Osteocyte (in vitro differentiated cells): ENCODE results near the gene ATP5F1B. TPM values are rescaled to one million over a fixed set of nuclear protein-coding genes. Genes with fewer than 3 reads are reported as not detected.

Source experiments
- DNase-seq: peaks from one replicate; pipeline ENCODE4 v3.0.0; 2021; ENCODE audit warnings: mixed read lengths; ENCODE audit not compliant: unreplicated experiment; ENCODE audit errors: extremely low spot score
- H3K27ac Mint-ChIP-seq: one replicate; pipeline ENCODE4 v1.8.0; 2021; ENCODE audit warnings: mild to moderate bottlenecking, mixed read lengths; ENCODE audit not compliant: unreplicated experiment
- H3K27me3 Mint-ChIP-seq: one replicate; pipeline ENCODE4 v1.8.0; 2021; ENCODE audit warnings: mixed read lengths; ENCODE audit not compliant: unreplicated experiment
- H3K36me3 Mint-ChIP-seq: one replicate; pipeline ENCODE4 v1.8.0; 2021; ENCODE audit warnings: mixed read lengths; ENCODE audit not compliant: unreplicated experiment
- H3K4me1 Mint-ChIP-seq: one replicate; pipeline ENCODE4 v1.8.0; 2021; ENCODE audit warnings: mixed read lengths; ENCODE audit not compliant: unreplicated experiment
- H3K4me3 Mint-ChIP-seq: one replicate; pipeline ENCODE4 v1.8.0; 2021; ENCODE audit warnings: mild to moderate bottlenecking, moderate library complexity, mixed read lengths; ENCODE audit not compliant: unreplicated experiment
- H3K9me3 Mint-ChIP-seq: one replicate; pipeline ENCODE4 v1.8.0; 2021; ENCODE audit warnings: mixed read lengths; ENCODE audit not compliant: unreplicated experiment
- total RNA-seq: library from RNA; stranded (reverse); gene quantifications from 2 replicates; pipeline ENCODE4 v1.2.1, GENCODE V29; 2021
- TF ChIP-seq, protein P1 (sequence below): fragments of 200-600 bp; sonication (generic); IDR thresholded peaks from 2 replicates; pipeline ENCODE4 v1.5.0; 2021; ENCODE audit warnings: antibody characterized with exemption, mild to moderate bottlenecking, moderate library complexity

ATP5F1B gene
- total RNA-seq, 1 donor from 2014 or later: 423 TPM

DNA sequence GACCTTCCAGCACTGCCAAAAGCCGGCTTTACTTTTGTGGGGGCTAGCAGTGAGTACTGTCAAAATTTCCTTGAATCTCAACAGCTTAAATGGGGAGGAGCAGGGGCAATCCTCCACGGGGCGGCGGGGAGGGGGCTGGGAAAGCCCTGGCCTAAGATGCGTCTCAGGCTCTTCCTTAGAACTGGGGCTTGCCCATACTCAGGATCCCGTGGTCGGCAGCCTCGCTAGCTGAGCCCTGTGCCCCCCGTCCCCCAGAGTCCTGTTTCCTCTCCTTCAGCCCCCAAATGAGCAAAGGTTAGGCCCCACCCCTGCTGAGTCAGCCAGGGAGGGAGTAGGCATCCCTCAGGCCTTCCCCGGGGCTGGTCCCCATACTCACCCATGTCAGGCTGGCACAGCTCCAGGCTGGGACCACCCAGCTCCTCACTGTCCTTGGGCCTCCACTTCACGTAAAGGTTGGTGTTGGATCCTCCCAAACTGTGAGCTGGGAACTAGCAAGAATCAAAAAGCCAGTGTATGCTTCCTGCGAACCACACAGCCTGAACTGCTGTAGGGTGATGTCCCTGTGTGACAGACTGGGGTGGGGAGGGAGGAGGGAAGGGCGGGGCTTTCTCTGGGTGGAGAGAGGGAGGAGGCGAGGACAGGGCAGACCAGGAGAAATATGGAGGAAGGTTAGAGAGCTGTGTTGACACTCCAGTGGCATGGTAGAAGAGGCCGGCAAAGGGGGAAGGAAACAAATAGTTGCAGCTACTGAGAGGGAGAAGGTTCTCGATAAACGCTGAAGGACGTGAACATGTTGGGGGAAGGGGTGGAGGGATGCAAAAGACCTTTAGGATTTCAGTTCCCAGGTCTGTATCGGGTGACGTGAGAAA lies 9.7 kb downstream of the ATP5F1B start:
- Mint-ChIP-seq H3K4me3 (peak overlapping the region; percentile 92), H3K4me1 (peaks cover 51% of the 10 kb centered on the region), H3K27me3 (no peaks in the 10 kb centered on the region), H3K9me3 (no peaks in the 10 kb centered on the region), H3K27ac (peak overlapping the region; percentile 98), H3K36me3 (peaks cover 29% of the 10 kb centered on the region)
- TF ChIP-seq, protein P1, sequence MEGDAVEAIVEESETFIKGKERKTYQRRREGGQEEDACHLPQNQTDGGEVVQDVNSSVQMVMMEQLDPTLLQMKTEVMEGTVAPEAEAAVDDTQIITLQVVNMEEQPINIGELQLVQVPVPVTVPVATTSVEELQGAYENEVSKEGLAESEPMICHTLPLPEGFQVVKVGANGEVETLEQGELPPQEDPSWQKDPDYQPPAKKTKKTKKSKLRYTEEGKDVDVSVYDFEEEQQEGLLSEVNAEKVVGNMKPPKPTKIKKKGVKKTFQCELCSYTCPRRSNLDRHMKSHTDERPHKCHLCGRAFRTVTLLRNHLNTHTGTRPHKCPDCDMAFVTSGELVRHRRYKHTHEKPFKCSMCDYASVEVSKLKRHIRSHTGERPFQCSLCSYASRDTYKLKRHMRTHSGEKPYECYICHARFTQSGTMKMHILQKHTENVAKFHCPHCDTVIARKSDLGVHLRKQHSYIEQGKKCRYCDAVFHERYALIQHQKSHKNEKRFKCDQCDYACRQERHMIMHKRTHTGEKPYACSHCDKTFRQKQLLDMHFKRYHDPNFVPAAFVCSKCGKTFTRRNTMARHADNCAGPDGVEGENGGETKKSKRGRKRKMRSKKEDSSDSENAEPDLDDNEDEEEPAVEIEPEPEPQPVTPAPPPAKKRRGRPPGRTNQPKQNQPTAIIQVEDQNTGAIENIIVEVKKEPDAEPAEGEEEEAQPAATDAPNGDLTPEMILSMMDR: no peak
- DNase-seq: peak; percentile 91

DNA sequence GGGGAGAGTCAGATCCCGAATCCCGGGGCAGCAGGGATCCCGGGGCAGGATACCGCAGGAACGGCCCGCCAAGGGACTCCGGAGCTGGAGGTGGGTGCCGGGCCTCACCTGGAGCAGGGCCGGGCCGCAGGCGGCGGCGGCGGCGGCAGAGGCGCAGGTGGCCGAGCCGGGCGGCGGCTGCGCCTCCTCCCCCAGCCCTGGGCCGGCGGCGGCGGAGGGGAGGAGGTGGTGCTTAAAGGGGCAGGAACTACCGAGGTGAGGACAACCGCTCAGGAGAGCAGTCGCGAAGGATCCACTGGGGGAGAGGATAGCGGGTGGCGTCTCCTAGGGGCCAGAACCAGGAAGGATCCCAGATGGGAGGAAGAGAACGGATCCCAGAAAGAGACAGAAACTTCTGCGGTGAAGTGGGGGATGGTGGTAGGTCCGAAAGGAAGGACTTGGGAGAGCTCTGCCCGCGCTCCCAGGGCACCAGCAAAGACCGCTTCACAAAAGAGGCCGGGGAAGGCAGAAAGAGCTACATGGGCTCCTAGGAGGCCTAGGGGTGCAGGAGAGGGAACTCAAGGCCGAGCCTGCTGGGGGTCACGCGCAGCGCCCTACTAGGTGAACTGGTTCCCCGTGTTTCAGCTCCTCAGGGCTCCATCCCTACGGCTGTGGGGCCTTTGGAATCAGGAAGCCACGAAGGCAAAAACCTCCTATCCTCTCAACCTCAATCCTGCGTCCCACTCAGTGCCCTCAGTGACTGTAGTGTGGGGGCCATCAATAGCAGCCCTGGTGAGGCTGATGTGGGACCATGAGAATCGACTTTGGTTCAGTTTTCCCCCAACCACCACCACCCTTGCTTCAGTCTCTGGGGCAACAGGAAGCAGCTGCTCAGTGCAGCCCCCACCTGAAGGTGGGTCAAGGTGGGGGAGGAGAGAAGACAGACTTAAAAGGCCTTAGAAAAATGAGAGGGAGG lies 10.7 kb downstream of the ATP5F1B start:
- Mint-ChIP-seq H3K27me3 (no peaks in the 10 kb centered on the region), H3K4me3 (peak overlapping the region; percentile 92), H3K36me3 (peaks cover 25% of the 10 kb centered on the region), H3K4me1 (peaks cover 59% of the 10 kb centered on the region), H3K9me3 (no peaks in the 10 kb centered on the region), H3K27ac (peak overlapping the region; percentile 98)
- TF ChIP-seq, protein P1: peak; percentile 59
- peak; percentile 87 for DNase-seq

DNA sequence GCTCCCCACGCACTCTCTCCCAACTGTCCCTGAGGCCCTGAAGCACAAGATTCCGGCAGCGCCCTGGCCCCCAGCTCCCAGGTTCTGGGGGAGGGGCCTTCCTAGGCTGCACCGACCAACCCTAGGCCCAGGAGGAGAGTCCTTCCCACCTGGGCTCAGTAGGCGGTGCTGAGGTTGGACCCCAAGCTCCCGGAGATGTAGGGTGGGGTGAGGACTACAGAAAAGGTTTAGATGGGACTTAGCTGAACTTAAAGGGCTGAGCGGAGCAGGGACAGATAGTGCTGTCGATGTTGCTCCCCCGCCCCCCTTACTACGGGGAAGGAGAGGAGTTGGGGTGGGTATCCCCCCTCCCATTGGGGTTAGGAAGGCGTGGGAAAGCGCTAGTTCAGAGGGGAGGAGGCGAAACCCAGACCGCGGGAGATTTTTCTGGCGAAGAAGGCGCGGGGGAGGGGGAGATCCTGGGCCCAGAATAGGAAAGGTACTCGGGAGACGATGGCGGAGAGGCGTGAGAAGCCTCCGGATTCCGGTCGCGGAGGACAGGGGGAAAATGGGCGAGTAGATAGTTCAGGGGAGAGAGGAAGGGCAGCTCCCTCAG lies 11.4 kb downstream of the ATP5F1B start:
- TF ChIP-seq, protein P1: no peak
- H3K36me3 Mint-ChIP-seq: peaks cover 19% of the 10 kb centered on the region
- H3K4me1 Mint-ChIP-seq: peaks cover 59% of the 10 kb centered on the region
- no peaks in the 10 kb centered on the region for H3K9me3 Mint-ChIP-seq
- no peak for DNase-seq
- no peaks in the 10 kb centered on the region for H3K27me3 Mint-ChIP-seq
- H3K4me3 Mint-ChIP-seq: peak overlapping the region; percentile 92
- H3K27ac Mint-ChIP-seq: peak overlapping the region; percentile 84

DNA sequence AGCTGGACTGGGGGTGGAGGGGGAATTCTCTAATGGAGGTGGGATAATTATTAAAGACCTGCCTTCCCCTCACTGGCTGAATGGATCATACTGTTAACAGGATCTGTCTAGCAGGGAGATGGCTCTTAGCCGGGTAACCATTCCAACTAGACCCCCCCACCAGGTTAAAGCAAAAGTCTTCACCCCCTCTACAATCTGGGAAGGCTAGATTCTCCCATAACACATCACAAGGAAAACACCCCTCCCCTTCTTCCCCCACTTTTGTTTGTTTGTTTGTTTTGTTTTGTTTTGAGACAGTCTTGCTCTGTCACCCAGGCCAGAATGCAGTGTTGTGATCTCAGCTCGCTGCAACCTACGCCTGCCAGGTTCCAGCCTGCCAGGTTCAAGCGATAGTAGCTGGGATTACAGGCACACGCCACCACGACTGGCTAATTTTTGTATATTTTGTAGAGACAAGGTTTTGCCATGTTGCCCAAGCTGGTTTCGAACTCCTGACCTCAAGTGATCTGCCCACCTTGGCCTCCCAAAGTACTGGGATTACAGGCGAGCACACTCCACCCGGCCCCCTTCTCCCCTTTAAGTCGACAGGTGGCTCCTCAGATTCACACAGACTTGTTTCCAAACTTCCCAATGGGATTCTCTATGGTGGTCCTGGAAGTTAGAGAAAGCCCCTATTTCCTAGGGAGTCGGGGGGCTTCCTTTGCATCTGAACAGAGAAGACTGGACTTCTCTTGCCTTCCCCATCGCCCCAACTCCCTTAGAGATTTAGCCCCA lies 12.1 kb downstream of the ATP5F1B start:
- H3K4me3 Mint-ChIP-seq: peak overlapping the region; percentile 92
- TF ChIP-seq, protein P1: no peak
- peaks cover 61% of the 10 kb centered on the region for H3K4me1 Mint-ChIP-seq
- peak overlapping the region; percentile 84 for H3K27ac Mint-ChIP-seq
- DNase-seq: no peak
- H3K36me3 Mint-ChIP-seq: peaks cover 14% of the 10 kb centered on the region
- no peaks in the 10 kb centered on the region for H3K27me3 Mint-ChIP-seq
- H3K9me3 Mint-ChIP-seq: no peaks in the 10 kb centered on the region
